HEK293 (cell line): ENCODE results near the gene MBLAC2.
A peak's percentile ranks its signal among the peaks of the same experiment; 100 is the strongest.

ENCODE experiments used
- CTCF ChIA-PET: fragments of 350-600 bp; formaldehyde crosslinking; extraction: SDS; loops from one replicate; lab custom pipeline; 2021; ENCODE audit warnings: antibody characterized with exemption; lab: Yijun Ruan, JAX
- POLR2A ChIA-PET: fragments of 300-600 bp; formaldehyde crosslinking; extraction: SDS; loops from one replicate; lab custom pipeline; 2020; ENCODE audit warnings: antibody characterized with exemption, inconsistent platforms; lab: Yijun Ruan, JAX
- H3K27ac ChIP-seq: fragments of 200-500 bp; sonication (Bioruptor generic); 2 replicates; pipeline ENCODE4 v1.5.1; 2014; ENCODE audit warnings: low read depth, low read length, control low read depth, inconsistent platforms; ENCODE audit errors: extremely low read depth
- H3K36me3 ChIP-seq, 2 experiments: fragments of 200-500 bp in 1 of 2; sonication (Bioruptor generic) in 1 of 2; 1 replicate in 1 of 2; 2 replicates in 1 of 2; pipeline ENCODE4 v1.5.1; 2014 to 2017; ENCODE audit warnings: inconsistent platforms in 2 of 2, low read length in 2 of 2; ENCODE audit not compliant: control insufficient read depth in 2 of 2, insufficient read depth in 1 of 2
- H3K4me1 ChIP-seq: fragments of 200-500 bp; sonication (Bioruptor generic); 2 replicates; pipeline ENCODE4 v1.5.1; 2014; ENCODE audit warnings: mild to moderate bottlenecking, low read length, inconsistent platforms; ENCODE audit not compliant: control insufficient read depth, insufficient read depth
- H3K4me3 ChIP-seq: 2 replicates; pipeline ENCODE4 v1.5.1; 2011; ENCODE audit warnings: low read depth, mild to moderate bottlenecking, control low read depth, low read length, moderate library complexity
- H3K9me3 ChIP-seq: fragments of 200-500 bp; sonication (Bioruptor generic); 2 replicates; pipeline ENCODE4 v1.5.1; 2014; ENCODE audit warnings: low read depth, low read length, inconsistent platforms; ENCODE audit not compliant: control insufficient read depth, insufficient read depth
- CTCF ChIP-seq: fragments of 450-650 bp; formaldehyde crosslinking; IDR thresholded peaks from 2 replicates; pipeline ENCODE4 v1.5.1; 2016; ENCODE audit warnings: missing biosample characterization, missing genetic modification characterization
- ELK4 ChIP-seq: IDR thresholded peaks from 2 replicates; pipeline ENCODE4 v1.6.1; 2011; ENCODE audit warnings: mild to moderate bottlenecking, low read depth, low read length, borderline replicate concordance
- IKZF3 ChIP-seq: fragments of 450-650 bp; IDR thresholded peaks from 2 replicates; pipeline ENCODE4 v1.5.0; 2018; ENCODE audit warnings: missing biosample characterization, mild to moderate bottlenecking, missing genetic modification characterization, moderate library complexity
- PRDM1 ChIP-seq: fragments of 450-650 bp; formaldehyde crosslinking; IDR thresholded peaks from 2 replicates; pipeline ENCODE4; 2016; ENCODE audit warnings: missing biosample characterization, missing genetic modification characterization
- REPIN1 ChIP-seq: fragments of 450-650 bp; formaldehyde crosslinking; IDR thresholded peaks from 2 replicates; pipeline ENCODE4 v1.5.1; 2017; ENCODE audit warnings: missing biosample characterization, missing genetic modification characterization, low read depth
- YY1 ChIP-seq: fragments of 450-650 bp; formaldehyde crosslinking; IDR thresholded peaks from 2 replicates; pipeline ENCODE4 v1.5.1; 2018; ENCODE audit warnings: missing biosample characterization, missing genetic modification characterization
- ZBTB17 ChIP-seq: fragments of 450-650 bp; formaldehyde crosslinking; IDR thresholded peaks from 2 replicates; pipeline ENCODE4 v1.5.1; 2016; ENCODE audit warnings: missing biosample characterization, missing genetic modification characterization
- ZBTB44 ChIP-seq: fragments of 450-650 bp; IDR thresholded peaks from 2 replicates; pipeline ENCODE4 v1.5.1; 2018; ENCODE audit warnings: missing biosample characterization, mild to moderate bottlenecking, missing genetic modification characterization
- ZBTB7A ChIP-seq: fragments of 450-650 bp; formaldehyde crosslinking; IDR thresholded peaks from 2 replicates; pipeline ENCODE4 v1.5.1; 2016; ENCODE audit warnings: low read depth, missing biosample characterization, missing genetic modification characterization
- ZNF132 ChIP-seq: fragments of 450-650 bp; formaldehyde crosslinking; IDR thresholded peaks from 2 replicates; pipeline ENCODE4 v1.5.1; 2017; ENCODE audit warnings: missing biosample characterization, missing genetic modification characterization, borderline replicate concordance
- ZNF169 ChIP-seq: fragments of 450-650 bp; formaldehyde crosslinking; IDR thresholded peaks from 2 replicates; pipeline ENCODE4 v1.5.1; 2016; ENCODE audit warnings: missing biosample characterization, missing genetic modification characterization
- ZNF211 ChIP-seq: fragments of 450-650 bp; formaldehyde crosslinking; IDR thresholded peaks from 2 replicates; pipeline ENCODE4 v1.5.1; 2016; ENCODE audit warnings: low read depth, missing biosample characterization, missing genetic modification characterization
- ZNF513 ChIP-seq: fragments of 450-650 bp; IDR thresholded peaks from 2 replicates; pipeline ENCODE4 v1.5.1; 2018; ENCODE audit warnings: missing biosample characterization, missing genetic modification characterization
- ZNF785 ChIP-seq: fragments of 450-650 bp; formaldehyde crosslinking; IDR thresholded peaks from 2 replicates; pipeline ENCODE4 v1.5.1; 2016; ENCODE audit warnings: missing biosample characterization, missing genetic modification characterization
- TF ChIP-seq, protein P1 (sequence below): fragments of 450-650 bp; formaldehyde crosslinking; optimal IDR thresholded peaks from 2 replicates; pipeline ENCODE3; 2016; ENCODE audit warnings: missing biosample characterization, mild to moderate bottlenecking, missing genetic modification characterization
- TF ChIP-seq, protein P2 (sequence below): fragments of 450-650 bp; formaldehyde crosslinking; IDR thresholded peaks from 2 replicates; pipeline ENCODE4 v1.5.1; 2016; ENCODE audit warnings: missing biosample characterization, missing genetic modification characterization
- TF ChIP-seq, protein P3 (sequence below): fragments of 450-650 bp; formaldehyde crosslinking; IDR thresholded peaks from 2 replicates; pipeline ENCODE4 v1.5.1; 2016; ENCODE audit warnings: missing biosample characterization, missing genetic modification characterization, borderline replicate concordance

The MBLAC2 gene

GRCh38 chr5:90424245-90424644 lies 50.3 kb downstream of the MBLAC2 start (continued):
- no peak for TF ChIP-seq ZBTB44 (tag by site-specific recombination)
- no peak for TF ChIP-seq REPIN1 (tag by site-specific recombination)
- TF ChIP-seq, protein P1, sequence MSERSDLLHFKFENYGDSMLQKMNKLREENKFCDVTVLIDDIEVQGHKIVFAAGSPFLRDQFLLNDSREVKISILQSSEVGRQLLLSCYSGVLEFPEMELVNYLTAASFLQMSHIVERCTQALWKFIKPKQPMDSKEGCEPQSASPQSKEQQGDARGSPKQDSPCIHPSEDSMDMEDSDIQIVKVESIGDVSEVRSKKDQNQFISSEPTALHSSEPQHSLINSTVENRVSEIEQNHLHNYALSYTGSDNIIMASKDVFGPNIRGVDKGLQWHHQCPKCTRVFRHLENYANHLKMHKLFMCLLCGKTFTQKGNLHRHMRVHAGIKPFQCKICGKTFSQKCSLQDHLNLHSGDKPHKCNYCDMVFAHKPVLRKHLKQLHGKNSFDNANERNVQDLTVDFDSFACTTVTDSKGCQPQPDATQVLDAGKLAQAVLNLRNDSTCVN: no peak
- no peak for TF ChIP-seq ZNF211
- TF ChIP-seq IKZF3 (tag by site-specific recombination): no peak
- TF ChIP-seq, all 188 proteins: peak for 0

- no peak overlapping the region for H3K27ac ChIP-seq
- TF ChIP-seq, protein P2, sequence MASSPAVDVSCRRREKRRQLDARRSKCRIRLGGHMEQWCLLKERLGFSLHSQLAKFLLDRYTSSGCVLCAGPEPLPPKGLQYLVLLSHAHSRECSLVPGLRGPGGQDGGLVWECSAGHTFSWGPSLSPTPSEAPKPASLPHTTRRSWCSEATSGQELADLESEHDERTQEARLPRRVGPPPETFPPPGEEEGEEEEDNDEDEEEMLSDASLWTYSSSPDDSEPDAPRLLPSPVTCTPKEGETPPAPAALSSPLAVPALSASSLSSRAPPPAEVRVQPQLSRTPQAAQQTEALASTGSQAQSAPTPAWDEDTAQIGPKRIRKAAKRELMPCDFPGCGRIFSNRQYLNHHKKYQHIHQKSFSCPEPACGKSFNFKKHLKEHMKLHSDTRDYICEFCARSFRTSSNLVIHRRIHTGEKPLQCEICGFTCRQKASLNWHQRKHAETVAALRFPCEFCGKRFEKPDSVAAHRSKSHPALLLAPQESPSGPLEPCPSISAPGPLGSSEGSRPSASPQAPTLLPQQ (tag by site-specific recombination): no peak
- TF ChIP-seq ZBTB17 (tag by site-specific recombination) (peak; percentile 38; the same call in 1 of the 2 replicates), ELK4 (no peak), YY1 (tag by site-specific recombination) (no peak), ZNF169 (tag by site-specific recombination) (no peak), CTCF (peak; percentile 44), PRDM1 (tag by site-specific recombination) (peak; percentile 56; the same call in 1 of the 2 replicates)
- TF ChIP-seq, all 188 proteins: peak for 3
- no peaks in the 10 kb centered on the region for H3K36me3 ChIP-seq
- no peaks in the 10 kb centered on the region for H3K9me3 ChIP-seq
- no peaks in the 10 kb centered on the region for H3K4me1 ChIP-seq
- ChIA-PET POLR2A (interaction anchor here (3.1 kb wide), 1 partner anchor 12 kb away, joined by 10 read pairs; the partner anchor contains the start of gene CETN3), CTCF (interaction anchor here (0.7 to 1.5 kb wide), 6 partner anchors 12 to 109 kb away, joined by 3 to 6 read pairs (median 4); no protein-coding TSS in a partner anchor)
- H3K4me3 ChIP-seq: no peak overlapping the region
Observed at GRCh38 chr5:90421136-90421535, 53.4 kb downstream of the MBLAC2 start.

DNA sequence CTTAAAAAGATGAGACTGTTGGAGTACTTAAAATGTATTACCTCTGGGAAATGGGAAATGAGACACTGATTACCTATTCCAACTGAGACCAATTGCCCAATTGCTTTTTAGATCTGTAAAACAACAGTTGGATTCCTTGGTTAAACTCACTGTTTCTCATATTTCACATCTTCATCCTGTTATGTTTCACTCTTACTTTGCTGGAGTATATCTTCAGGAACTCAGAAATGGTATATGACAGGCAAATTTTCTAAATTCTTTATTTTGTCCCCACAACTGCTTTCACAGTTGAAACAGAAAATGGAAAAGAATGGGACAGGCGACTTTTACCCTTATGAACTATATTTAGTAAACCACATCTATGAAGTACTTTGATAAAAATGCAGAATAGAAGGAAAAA lies 56.4 kb downstream of the MBLAC2 start:
- Histone ChIP-seq H3K36me3 (no peaks in the 10 kb centered on the region), H3K27ac (no peak overlapping the region), H3K9me3 (no peaks in the 10 kb centered on the region), H3K4me3 (no peak overlapping the region), H3K4me1 (no peaks in the 10 kb centered on the region)
- ChIA-PET CTCF (no interaction called here), POLR2A (interaction anchor here (1.4 kb wide), 1 partner anchor 9 kb away, joined by 3 read pairs; no protein-coding TSS in a partner anchor)
- TF ChIP-seq, protein P3, sequence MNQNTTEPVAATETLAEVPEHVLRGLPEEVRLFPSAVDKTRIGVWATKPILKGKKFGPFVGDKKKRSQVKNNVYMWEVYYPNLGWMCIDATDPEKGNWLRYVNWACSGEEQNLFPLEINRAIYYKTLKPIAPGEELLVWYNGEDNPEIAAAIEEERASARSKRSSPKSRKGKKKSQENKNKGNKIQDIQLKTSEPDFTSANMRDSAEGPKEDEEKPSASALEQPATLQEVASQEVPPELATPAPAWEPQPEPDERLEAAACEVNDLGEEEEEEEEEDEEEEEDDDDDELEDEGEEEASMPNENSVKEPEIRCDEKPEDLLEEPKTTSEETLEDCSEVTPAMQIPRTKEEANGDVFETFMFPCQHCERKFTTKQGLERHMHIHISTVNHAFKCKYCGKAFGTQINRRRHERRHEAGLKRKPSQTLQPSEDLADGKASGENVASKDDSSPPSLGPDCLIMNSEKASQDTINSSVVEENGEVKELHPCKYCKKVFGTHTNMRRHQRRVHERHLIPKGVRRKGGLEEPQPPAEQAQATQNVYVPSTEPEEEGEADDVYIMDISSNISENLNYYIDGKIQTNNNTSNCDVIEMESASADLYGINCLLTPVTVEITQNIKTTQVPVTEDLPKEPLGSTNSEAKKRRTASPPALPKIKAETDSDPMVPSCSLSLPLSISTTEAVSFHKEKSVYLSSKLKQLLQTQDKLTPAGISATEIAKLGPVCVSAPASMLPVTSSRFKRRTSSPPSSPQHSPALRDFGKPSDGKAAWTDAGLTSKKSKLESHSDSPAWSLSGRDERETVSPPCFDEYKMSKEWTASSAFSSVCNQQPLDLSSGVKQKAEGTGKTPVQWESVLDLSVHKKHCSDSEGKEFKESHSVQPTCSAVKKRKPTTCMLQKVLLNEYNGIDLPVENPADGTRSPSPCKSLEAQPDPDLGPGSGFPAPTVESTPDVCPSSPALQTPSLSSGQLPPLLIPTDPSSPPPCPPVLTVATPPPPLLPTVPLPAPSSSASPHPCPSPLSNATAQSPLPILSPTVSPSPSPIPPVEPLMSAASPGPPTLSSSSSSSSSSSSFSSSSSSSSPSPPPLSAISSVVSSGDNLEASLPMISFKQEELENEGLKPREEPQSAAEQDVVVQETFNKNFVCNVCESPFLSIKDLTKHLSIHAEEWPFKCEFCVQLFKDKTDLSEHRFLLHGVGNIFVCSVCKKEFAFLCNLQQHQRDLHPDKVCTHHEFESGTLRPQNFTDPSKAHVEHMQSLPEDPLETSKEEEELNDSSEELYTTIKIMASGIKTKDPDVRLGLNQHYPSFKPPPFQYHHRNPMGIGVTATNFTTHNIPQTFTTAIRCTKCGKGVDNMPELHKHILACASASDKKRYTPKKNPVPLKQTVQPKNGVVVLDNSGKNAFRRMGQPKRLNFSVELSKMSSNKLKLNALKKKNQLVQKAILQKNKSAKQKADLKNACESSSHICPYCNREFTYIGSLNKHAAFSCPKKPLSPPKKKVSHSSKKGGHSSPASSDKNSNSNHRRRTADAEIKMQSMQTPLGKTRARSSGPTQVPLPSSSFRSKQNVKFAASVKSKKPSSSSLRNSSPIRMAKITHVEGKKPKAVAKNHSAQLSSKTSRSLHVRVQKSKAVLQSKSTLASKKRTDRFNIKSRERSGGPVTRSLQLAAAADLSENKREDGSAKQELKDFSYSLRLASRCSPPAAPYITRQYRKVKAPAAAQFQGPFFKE: no peak
- TF ChIP-seq ZNF785 (tag by site-specific recombination) (no peak), ZNF513 (tag by site-specific recombination) (no peak), ZNF132 (tag by site-specific recombination) (no peak), ZBTB7A (tag by site-specific recombination) (no peak)
